HEK293 (cell line): ENCODE results near the gene DRD5.

Source experiments
- CTCF ChIA-PET: fragments of 350-600 bp; formaldehyde crosslinking; extraction: SDS; loops from one replicate; lab custom pipeline; 2021; ENCODE audit warnings: antibody characterized with exemption; lab: Yijun Ruan, JAX
- POLR2A ChIA-PET: fragments of 300-600 bp; formaldehyde crosslinking; extraction: SDS; loops from one replicate; lab custom pipeline; 2020; ENCODE audit warnings: antibody characterized with exemption, inconsistent platforms; lab: Yijun Ruan, JAX
- H3K27ac ChIP-seq: fragments of 200-500 bp; sonication (Bioruptor generic); 2 replicates; pipeline ENCODE4 v1.5.1; 2014; ENCODE audit warnings: low read depth, low read length, control low read depth, inconsistent platforms; ENCODE audit errors: extremely low read depth
- H3K36me3 ChIP-seq, 2 experiments: fragments of 200-500 bp in 1 of 2; sonication (Bioruptor generic) in 1 of 2; 1 replicate in 1 of 2; 2 replicates in 1 of 2; pipeline ENCODE4 v1.5.1; 2014 to 2017; ENCODE audit warnings: inconsistent platforms in 2 of 2, low read length in 2 of 2; ENCODE audit not compliant: control insufficient read depth in 2 of 2, insufficient read depth in 1 of 2
- H3K4me1 ChIP-seq: fragments of 200-500 bp; sonication (Bioruptor generic); 2 replicates; pipeline ENCODE4 v1.5.1; 2014; ENCODE audit warnings: mild to moderate bottlenecking, low read length, inconsistent platforms; ENCODE audit not compliant: control insufficient read depth, insufficient read depth
- H3K4me3 ChIP-seq: 2 replicates; pipeline ENCODE4 v1.5.1; 2011; ENCODE audit warnings: low read depth, mild to moderate bottlenecking, control low read depth, low read length, moderate library complexity
- H3K9me3 ChIP-seq: fragments of 200-500 bp; sonication (Bioruptor generic); 2 replicates; pipeline ENCODE4 v1.5.1; 2014; ENCODE audit warnings: low read depth, low read length, inconsistent platforms; ENCODE audit not compliant: control insufficient read depth, insufficient read depth
- KLF17 ChIP-seq: fragments of 450-650 bp; formaldehyde crosslinking; IDR thresholded peaks from 2 replicates; pipeline ENCODE4 v1.5.1; 2016; ENCODE audit warnings: missing biosample characterization, missing genetic modification characterization
- PBX3 ChIP-seq: sonication (generic); formaldehyde crosslinking; IDR thresholded peaks from 2 replicates; pipeline ENCODE4 v1.8.1; 2022; ENCODE audit warnings: mild to moderate bottlenecking, moderate library complexity, missing genetic modification reagents
- PRDM2 ChIP-seq: fragments of 450-650 bp; formaldehyde crosslinking; IDR thresholded peaks from 2 replicates; pipeline ENCODE4 v1.5.1; 2016; ENCODE audit warnings: missing biosample characterization, missing genetic modification characterization, borderline replicate concordance
- REST ChIP-seq: fragments of 450-650 bp; formaldehyde crosslinking; IDR thresholded peaks from 2 replicates; pipeline ENCODE4 v1.5.1; 2016; ENCODE audit warnings: missing biosample characterization, missing genetic modification characterization
- SETDB1 ChIP-seq: IDR thresholded peaks from one replicate; pipeline ENCODE4 v1.6.1; 2017; ENCODE audit warnings: mild to moderate bottlenecking, low read length, moderate library complexity, mixed read lengths; ENCODE audit not compliant: insufficient read length
- ZNF169 ChIP-seq: fragments of 450-650 bp; formaldehyde crosslinking; IDR thresholded peaks from 2 replicates; pipeline ENCODE4 v1.5.1; 2016; ENCODE audit warnings: missing biosample characterization, missing genetic modification characterization
- ZNF202 ChIP-seq: fragments of 450-650 bp; formaldehyde crosslinking; IDR thresholded peaks from 2 replicates; pipeline ENCODE4 v1.5.1; 2016; ENCODE audit warnings: missing biosample characterization, missing genetic modification characterization, borderline replicate concordance
- ZNF324 ChIP-seq: fragments of 450-650 bp; formaldehyde crosslinking; IDR thresholded peaks from 2 replicates; pipeline ENCODE4 v1.5.1; 2016; ENCODE audit warnings: missing biosample characterization, missing genetic modification characterization
- ZNF449 ChIP-seq: fragments of 450-650 bp; formaldehyde crosslinking; IDR thresholded peaks from 2 replicates; pipeline ENCODE4 v1.5.1; 2017; ENCODE audit warnings: missing biosample characterization, mild to moderate bottlenecking, missing genetic modification characterization, moderate library complexity
- ZNF48 ChIP-seq: fragments of 450-650 bp; formaldehyde crosslinking; IDR thresholded peaks from 2 replicates; pipeline ENCODE4 v1.5.1; 2016; ENCODE audit warnings: missing biosample characterization, missing genetic modification characterization
- ZNF555 ChIP-seq: fragments of 450-650 bp; formaldehyde crosslinking; conservative IDR thresholded peaks from 2 replicates; pipeline ENCODE4 v1.5.1; 2017; ENCODE audit warnings: missing biosample characterization, mild to moderate bottlenecking, missing genetic modification characterization, inconsistent platforms
- ZNF621 ChIP-seq: fragments of 450-650 bp; formaldehyde crosslinking; IDR thresholded peaks from 2 replicates; pipeline ENCODE4 v1.5.1; 2017; ENCODE audit warnings: missing biosample characterization, missing genetic modification characterization
- ZNF843 ChIP-seq: fragments of 450-650 bp; formaldehyde crosslinking; IDR thresholded peaks from 2 replicates; pipeline ENCODE4 v1.5.1; 2016; ENCODE audit warnings: missing biosample characterization, missing genetic modification characterization

The DRD5 gene

GRCh38 chr4:9811806-9812205, 30.4 kb downstream of the DRD5 start:
- ChIA-PET CTCF (no interaction called here), POLR2A (no interaction called here)
- Histone ChIP-seq H3K36me3 (no peaks in the 10 kb centered on the region), H3K27ac (no peak overlapping the region), H3K4me3 (no peak overlapping the region), H3K4me1 (no peaks in the 10 kb centered on the region), H3K9me3 (no peaks in the 10 kb centered on the region)
- TF ChIP-seq ZNF324 (tag by site-specific recombination), result no peak
- TF ChIP-seq ZNF621 (tag by site-specific recombination), result no peak
- no peak for TF ChIP-seq PBX3
- no peak for TF ChIP-seq ZNF202
- no peak for TF ChIP-seq ZNF449 (tag by site-specific recombination)

- POLR2A ChIA-PET, result no interaction called here
- Histone ChIP-seq H3K4me3 (no peak overlapping the region), H3K36me3 (no peaks in the 10 kb centered on the region), H3K4me1 (no peaks in the 10 kb centered on the region), H3K27ac (no peak overlapping the region), H3K9me3 (no peaks in the 10 kb centered on the region)
- TF ChIP-seq ZNF169 (tag by site-specific recombination) (no peak), ZNF555 (tag by site-specific recombination) (no peak), SETDB1 (no peak), KLF17 (tag by site-specific recombination) (no peak), REST (tag by site-specific recombination) (no peak), ZNF843 (no peak), PRDM2 (tag by site-specific recombination) (no peak), ZNF48 (tag by site-specific recombination) (no peak)
- CTCF ChIA-PET, result interaction anchor here (0.7 kb wide), 1 partner anchor 1632 kb away, joined by 3 read pairs; no protein-coding TSS in a partner anchor
Measured at GRCh38 chr4:9812501-9813340, 31.3 kb downstream of the DRD5 start.
